GM21447 (cell line): ENCODE measurements around the gene MST1.

Experiments used
- ATAC-seq: cut with Tn5 transposase; IDR thresholded peaks from one replicate; pipeline ENCODE4 v1.9.1; 2021; ENCODE audit not compliant: unreplicated experiment

MST1 gene

DNA sequence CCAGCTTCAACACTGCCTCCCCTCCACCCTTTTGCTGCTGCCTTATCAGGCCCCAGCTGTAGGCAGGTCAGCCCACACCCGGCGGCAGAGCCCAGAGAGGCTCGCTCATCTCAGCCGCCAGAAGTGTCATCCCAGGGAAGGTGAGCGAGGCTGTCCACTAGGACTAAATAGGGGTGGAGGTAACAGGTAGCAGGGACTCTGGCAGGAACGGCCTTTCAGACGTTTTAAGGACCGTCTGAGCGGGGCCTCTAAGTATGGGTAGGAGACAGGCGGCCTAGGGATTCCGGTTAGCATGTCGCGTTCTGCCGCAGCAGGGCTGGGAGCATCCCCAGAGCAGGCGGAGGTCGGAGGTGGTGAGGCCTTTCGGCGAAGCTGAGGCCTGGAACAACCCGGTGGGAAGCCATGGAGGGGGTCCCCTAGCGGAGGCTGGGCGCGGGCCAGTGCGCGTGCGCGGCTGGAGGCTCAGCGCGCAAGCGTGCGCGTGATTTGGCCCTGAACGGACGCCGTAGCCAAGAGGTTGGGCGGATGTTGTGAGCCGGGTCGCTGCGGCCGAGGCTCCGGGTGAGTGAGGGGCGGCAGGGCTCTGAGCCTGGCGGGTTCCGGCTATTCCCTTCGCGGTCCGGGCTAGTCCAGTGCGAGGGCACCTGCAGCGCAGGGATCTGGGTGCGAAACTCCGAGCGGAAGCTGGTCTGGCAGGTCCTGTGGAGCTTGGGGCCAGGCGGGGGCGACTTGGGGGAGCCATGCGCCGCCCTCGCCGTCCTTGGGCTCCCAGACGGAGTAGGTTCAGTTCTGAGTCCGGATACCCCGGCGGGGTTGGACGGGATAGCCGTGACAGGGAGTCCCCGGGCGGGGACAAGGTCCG is at the start of gene MST1, which contains the start of gene RNF123:
TSS of gene MST1 (minus strand) at position 429 of the 862 bp plus-strand sequence. CDS start 783 bp downstream, outside the sequence.
TSS of gene RNF123 (plus strand) at position 512 of the 862 bp plus-strand sequence. CDS start 1,609 bp downstream, outside the sequence.
- ATAC-seq: peak; percentile 54

DNA sequence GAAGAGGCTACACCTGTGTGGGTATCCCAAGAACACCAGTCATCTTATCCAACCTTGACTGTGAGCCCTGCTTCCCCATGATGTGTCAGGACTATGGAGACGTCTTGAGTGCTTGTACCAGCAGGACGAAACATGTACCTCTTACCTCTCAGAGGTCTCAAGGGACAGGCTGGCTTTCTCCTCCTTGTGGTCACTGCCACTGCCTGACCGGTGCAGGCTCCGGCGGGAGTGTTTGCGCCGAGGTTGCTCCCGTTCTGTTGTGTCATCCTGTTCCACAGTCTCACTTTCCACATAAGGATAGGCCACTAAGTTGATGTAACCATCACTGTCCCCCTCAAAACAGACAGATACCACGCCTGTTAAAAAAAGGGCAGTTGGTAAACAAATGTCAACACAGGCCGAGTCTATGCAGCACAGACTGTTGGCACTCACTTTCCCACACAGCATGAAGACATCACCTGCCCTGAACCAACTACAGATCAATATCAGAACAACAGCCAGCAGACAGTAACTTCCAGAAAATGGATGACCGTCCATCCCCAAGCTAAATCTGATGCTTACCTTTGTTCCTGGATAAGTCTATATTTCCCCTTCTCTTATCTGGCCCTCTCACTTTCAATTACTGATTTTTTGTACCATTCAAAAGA is 48.9 kb upstream of the MST1 start:
- ATAC-seq: no peak

DNA sequence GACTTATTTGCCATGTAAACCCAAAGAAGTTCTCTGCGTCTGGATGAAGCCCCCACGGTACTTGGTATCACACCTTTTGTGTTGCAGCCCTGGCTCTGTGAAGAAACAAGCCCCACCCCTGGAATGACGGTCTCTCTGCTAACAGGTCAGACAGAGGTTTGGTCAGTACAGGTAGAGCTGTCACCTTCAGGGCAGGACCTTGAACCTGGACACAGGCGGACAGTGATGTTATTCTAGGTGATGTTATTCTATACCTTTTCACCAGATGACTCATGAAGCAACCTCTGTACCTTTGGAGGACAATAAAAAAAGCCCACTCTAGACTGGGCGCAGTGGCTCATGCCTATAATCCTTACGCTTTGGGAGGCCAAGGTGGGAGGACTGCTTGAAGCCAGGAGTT is 45.5 kb upstream of the MST1 start:
- ATAC-seq: no peak

DNA sequence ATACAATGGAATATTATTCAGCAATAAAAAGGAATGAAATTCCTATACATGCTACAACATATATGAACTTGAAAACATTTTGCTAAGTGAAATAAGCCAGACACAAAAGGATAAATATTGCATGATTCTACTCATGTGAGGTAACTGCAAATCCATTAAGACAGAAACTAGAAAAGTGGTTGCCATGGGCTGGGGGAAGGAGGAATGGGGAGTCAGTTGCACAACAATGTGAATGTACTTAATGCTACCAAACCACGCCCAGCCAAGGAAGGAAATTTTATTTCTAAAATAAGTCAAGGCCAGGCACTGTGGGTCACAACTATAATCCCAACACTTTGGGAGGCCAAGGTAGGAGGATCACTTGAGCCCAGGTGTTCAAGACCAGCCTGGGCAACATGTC is 44.3 kb upstream of the MST1 start:
- ATAC-seq: no peak

DNA sequence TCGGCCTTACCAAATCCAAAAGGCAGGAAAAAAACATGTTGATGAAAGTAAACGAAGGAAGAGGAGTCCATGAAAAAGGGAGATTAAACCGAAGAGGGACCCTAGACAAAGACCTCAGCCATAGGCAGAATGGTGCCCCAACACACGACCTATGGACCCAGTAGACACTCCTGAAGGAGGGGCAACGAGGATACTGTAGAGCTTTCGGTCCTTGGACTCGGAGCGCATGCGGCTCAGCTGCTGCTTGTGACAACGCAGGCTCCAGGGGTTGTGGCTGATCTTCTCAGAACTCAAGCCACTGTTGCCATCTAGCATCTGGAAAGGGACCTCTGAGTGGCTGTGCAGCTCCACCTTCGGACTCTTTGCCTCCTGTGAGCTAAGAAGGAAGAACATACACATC is 43.3 kb upstream of the MST1 start:
- ATAC-seq: no peak

DNA sequence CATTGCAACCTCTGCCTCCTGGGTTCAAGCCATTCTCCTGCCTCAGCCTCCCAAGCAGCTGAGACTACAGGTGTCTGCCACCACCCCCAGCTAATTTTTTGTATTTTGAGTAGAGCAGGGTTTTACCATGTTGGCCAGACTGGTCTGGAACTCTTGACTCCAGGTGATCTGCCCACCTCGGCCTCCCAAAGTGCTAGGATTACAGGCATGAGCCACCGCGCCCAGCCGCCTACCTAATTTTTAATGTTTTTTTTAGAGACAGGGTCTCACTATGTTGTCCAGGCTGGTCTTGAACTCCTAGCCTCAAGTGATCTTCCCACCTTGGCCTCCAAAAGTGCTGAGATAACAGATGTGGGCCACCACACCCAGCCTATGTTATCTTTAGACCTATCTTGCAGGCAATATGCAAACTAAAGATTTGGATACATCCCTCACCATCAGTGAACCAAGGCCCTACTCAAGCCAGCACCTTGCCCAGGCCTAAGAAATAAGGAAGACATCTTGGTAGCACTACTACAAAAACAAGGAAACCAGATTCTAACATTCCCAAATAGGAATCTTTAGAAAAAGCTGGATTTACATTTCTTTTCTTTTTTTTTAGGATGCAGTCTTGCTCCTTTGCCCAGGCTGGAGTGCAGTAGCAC is 40.8 kb upstream of the MST1 start:
- ATAC-seq: no peak

DNA sequence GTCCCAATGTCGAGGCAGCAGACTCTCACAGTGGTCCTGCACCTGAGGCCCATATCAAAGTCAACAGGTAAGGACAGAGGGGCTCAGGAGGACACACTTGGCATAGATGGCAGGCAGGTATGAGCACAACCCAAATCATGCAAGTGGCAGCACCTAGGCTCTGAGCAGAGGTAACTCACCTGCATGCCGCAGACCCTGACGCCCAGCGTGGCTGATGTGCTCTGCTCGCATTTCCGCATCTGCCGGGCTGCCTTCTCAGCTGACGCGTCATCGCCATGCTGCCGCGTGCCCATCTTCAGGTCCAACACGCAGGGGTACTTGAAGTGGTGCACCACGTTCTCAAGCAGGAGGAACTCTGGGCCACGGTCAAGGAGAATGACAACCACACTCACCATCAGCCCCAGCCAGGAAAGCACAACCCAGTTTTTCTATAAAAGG is 38.7 kb upstream of the MST1 start:
- no peak for ATAC-seq

DNA sequence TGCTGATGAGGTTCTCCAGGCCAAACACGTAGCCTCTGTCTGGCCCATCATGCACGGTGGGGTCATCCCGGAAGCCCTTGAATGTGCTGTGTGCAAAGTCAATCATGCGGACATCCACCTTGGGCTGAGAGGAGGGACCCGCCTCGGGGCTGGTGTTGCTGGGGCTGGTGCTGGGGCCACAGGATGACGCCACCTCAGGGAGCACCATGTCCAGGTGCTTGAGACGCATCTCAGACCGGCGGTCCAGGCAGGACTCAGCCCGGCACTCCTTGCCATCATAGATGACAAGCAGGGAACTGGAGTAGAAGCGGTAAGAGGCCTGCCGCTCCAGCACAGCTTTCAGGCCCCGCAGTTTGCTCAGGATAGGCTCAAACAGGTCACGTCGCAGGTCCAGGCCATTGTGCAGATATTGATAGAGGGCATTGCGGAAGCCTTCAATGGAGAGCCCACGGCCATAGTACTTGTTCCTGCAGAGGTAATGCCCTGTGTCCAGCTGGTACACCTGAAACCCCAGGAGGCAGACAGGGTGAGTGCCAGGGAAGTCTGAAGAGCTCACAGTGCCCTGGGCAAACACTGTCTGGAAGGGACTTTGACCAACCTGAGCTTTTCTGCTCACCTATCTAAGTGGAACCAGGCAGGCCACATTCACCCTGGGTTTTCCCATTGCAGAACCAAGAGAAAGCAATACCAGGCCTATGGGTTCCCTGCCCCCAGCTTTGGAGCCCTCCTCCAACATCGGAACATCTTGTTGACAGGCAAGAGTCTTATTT is 38.1 kb upstream of the MST1 start:
- ATAC-seq: no peak

DNA sequence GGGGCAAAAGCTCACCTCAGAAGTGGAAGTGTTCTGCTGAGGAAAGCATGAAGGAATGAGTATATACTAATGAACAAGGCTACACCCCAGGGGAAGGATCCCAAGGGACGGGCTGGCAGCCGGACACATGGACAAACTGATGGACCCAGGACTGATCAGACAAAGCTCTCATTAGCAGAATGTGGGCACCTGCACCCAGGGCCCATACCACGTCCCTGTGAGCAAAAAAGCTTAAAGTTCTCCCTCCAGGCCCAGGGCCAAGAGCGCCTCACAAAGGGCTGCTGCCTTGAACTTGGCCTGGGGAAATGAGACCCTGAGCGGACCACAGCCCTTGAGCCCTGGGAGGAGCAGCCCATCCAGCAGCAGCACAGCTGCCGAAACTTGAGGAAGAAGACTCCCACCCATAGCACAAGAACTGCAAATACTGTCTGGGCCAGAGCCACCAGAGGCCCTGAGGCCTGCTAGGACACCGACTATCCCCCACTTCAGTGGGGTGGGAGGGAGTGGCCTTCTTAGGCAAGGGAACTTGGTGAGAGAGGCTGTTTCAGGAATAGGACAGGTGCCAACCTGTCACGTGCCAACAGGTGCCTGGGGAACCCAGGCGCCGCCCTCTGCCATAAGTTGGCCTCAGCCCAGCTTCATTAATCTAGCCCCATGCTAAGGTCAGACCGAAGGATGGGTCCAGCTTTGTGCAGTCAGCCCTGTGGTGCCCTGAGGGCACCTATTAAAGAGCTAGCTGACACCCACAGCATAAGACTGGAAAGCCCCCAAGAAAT is 36.8 kb upstream of the MST1 start:
- ATAC-seq: no peak

DNA sequence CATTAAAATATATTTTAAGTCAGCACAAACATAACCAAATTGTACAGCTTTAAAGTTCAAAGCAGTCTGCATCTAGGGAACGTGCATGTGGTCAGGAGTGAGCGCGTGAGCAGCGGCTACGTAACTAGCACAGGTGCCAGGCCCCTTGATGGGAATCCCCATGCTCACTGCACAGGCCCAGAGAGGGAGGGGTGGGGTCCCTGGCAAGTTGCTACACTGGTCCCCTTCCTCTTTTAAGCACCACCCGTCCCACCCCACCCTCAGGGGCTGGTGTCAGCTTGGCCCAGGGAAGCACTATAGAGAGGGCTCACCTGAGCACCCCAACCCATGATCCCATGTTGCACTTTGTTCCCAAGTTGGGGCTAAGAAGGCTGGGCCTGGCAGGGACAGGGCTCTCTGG is 35.3 kb upstream of the MST1 start:
- ATAC-seq: no peak

DNA sequence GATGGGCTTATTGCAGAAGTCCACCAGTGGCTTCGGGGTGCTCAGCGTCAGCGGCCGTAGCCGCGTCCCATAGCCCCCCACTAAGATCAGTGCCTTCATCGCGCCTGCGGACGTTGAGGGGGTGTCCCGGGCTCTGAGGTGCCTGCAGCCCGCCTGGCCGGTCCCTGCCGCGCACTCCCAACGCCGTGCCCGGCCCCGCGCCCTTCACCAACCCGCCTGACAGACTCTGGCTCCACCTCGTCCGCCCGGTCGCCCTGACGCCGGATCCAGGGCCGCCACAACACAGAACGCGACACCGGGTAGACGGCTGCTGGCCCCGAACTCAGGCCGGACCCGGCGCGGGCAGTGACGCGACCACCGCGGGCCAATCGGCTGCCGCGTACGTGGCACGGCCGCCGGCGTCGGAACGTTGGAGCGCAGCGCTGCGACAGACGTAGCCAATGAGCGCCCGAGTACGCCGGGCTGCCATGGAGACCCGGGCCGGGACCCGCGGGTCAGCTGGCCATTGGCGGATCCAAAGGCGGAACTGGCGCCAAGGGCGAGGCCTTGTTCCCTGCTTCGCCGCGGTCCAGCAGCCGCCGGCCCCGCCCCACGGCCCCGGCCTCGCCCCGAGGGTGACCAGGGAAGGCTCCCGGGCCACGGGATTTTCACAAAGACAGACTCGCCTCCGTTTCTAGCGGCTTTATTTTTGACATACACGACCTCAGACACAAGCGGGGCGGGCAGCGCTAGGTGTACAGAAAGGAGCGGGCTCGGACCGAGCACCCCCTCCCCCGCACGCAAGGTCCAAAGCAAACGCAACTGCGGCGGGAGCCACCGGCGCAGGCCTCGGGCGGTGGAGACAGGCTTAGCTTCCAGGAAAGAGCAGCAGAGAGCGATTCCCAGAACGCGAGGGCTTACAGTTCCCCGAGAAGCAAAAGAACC is 34.6 kb upstream of the MST1 start, which contains the start of gene GMPPB:
TSS of gene GMPPB (minus strand) at position 324 of the 924 bp plus-strand sequence. CDS start at position 99, 225 bp downstream.
- peak; percentile 68 for ATAC-seq

DNA sequence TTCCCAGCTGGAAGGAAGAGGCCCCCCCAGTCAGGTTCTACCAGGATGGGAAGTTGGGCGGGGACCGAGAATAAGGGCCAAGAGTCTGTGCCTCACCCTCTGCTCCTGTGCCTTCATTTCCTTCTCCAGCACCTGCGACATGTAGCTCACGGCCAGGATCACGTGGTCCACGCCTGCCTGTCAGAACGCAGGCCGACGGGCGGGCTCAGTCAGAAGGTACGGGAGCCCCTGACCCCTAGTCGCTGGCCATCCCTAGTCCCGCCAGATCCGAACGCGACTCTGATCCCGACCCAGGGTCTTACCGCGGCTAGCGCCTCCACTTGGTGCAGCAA is 34.0 kb upstream of the MST1 start:
- no peak for ATAC-seq

DNA sequence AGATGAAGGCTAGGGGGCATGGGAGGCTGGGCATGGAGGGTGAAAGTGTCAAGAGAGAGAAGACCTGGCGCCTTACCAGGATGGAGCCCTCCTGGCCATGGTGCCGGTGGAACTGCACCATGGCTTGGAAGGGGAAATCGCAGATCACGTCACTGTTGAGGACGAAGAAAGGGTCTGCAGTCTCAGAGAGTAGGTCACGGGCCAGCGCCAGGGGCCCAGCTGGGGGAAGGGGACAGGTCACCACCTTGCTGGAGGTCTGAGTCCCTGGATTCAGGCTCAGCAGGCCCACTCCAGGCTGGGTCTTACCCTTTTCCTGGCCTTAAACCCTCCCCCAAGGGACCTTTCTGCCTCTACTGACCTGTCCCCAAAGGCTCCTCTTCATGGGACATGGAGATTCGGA is 33.6 kb upstream of the MST1 start:
- ATAC-seq: no peak

DNA sequence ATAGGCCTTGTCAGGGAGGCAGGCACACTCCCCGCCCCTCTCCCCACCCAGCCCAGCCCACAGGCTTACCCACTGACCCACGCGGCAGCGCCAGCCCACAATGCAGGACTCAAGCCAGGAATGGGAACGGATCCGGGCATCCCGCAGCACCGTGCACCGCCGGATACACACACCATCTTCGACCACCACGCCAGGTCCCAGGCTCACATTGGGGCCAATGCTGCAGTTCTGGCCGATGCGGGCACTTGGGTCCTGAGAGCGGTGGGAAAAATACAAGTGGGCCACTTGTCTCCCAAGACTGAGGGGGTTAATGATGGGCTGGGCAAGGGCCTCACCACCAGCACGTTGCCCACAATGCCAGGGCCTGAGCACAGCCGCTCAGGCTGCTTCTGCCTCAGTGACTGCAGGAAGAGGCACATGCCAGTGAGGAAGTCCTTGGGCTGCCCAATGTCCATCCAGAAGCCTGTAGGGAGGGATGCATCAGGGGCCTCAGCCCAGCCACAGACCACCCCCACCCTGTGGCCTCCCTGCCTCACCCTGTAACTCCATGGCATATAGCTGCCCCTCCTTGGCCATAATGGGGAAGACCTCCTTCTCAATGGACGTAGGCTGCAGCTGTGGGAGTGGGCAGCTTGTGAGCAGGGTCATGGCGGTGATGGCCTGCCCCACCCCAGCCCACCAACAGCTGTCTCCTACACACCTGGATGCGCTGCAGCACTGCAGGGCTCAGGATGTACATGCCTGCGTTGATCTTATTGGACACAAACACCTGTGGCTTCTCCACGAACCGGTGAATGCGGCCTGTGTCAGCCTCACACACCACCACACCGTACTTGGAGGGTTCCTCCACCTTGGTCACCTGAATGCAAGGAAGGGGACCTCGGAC is 32.9 kb upstream of the MST1 start:
- no peak for ATAC-seq

DNA sequence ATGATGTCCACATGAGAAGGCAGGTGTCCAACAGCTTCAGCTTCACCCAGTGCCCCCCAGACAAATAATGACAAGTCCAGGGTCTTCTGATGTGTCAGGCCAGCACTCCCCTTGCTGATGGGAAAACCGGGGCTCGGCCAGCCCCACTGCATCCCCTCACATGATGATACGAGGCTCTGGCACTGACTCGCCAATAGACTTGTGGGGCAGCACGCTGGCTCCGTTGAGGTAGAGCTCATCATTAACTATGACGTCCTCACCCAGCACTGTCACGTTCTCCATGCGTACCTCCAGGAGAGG is 32.3 kb upstream of the MST1 start:
- ATAC-seq: no peak

DNA sequence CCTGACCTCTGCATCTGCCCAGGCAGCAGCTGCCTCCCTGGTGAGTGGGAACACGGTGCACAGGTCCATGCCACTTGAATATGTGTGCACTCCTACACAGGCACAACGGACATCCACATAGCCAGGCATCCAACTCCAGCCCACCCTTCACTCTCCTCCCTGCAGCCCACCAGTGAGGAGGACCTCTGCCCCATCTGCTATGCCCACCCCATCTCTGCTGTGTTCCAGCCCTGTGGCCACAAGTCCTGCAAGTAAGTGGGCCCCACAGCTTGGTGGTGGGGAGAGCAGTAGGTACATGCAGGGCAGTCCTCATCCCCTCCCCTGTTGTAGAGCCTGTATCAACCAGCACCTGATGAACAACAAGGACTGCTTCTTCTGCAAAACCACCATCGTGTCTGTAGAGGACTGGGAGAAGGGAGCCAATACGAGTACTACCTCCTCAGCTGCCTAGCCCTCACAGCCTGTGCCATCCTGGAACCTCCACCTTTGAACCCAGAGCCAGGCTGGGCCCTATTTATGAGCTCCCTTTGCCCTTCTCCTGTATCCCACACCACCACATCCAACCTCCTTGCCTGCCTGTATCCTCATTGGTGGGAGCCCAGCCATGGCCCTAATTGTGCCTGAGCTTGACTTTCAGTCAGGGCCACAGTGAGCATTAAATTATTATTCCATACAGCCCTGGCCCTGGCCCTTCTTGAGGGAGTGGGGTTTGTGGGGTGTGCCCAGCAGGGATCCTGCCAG is 31.8 kb upstream of the MST1 start:
- ATAC-seq: no peak

DNA sequence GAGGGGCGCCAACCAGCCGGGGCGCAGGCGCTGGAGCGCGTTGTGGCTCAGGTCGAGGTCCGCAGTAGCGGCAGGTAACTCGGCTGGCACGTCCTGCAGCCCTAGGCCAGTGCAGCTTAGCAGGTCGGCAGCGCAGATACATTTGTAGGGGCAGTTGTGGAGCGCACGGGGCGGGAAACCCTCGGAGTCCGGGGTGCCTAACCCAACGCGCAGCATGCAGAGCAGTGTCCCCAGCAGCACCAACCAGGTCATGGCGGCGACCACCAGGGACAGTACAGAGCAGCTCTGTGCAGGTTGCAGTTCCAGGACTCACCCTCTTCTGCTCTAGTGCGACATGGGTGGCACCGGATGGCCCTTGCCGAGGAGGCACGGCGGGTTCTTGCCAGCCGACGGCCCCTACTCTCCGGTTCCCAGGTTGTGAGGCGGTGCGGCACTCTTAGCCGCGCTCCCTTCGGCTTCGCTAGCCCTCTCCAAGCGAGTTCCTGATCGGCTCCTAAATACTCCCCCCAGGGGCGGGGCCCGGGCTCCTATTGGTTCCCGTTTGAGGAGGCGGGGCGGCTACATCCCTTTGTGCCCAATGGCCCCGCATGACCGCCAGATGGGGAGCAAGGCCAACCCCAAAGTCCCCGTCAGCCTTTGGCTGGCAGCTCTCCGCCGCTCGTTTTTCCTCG is 30.1 kb upstream of the MST1 start, which contains the start of gene AMIGO3:
TSS of gene AMIGO3 (minus strand) at position 471 of the 671 bp plus-strand sequence. CDS start at position 252, 219 bp downstream.
- peak; percentile 53 for ATAC-seq
